ENCODE data around the gene NRCAM.

The NRCAM gene

DNA sequence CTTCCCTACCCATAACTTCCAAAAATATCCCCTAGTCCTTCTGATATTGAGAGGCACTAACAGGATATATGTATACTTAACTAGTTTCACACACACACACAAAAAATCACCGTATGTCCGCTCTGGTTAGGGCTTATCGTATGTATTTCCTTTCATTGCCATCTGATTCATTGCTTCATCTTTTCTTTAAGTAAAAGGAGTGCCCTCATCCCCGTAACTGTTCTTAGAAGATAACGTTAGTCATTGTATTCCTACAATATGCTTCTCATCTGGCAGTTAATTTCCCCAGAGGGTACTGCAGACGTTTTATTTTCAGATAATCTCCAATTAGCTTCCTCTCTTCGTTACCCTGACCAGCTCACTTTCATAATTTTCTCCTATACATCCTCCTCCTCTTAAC is 37.3 kb downstream of the NRCAM start:
- TF ChIP-seq, protein P1, sequence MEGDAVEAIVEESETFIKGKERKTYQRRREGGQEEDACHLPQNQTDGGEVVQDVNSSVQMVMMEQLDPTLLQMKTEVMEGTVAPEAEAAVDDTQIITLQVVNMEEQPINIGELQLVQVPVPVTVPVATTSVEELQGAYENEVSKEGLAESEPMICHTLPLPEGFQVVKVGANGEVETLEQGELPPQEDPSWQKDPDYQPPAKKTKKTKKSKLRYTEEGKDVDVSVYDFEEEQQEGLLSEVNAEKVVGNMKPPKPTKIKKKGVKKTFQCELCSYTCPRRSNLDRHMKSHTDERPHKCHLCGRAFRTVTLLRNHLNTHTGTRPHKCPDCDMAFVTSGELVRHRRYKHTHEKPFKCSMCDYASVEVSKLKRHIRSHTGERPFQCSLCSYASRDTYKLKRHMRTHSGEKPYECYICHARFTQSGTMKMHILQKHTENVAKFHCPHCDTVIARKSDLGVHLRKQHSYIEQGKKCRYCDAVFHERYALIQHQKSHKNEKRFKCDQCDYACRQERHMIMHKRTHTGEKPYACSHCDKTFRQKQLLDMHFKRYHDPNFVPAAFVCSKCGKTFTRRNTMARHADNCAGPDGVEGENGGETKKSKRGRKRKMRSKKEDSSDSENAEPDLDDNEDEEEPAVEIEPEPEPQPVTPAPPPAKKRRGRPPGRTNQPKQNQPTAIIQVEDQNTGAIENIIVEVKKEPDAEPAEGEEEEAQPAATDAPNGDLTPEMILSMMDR (IDR thresholded peaks at IDR 0.05; ENCODE audit: insufficient read depth, low read depth, low read length, missing control alignments): no peak
- H3K4me3 ChIP-seq (ENCODE audit: low read length): no peak overlapping the region
- no peak for DNase-seq (ENCODE audit: low read depth)

DNA sequence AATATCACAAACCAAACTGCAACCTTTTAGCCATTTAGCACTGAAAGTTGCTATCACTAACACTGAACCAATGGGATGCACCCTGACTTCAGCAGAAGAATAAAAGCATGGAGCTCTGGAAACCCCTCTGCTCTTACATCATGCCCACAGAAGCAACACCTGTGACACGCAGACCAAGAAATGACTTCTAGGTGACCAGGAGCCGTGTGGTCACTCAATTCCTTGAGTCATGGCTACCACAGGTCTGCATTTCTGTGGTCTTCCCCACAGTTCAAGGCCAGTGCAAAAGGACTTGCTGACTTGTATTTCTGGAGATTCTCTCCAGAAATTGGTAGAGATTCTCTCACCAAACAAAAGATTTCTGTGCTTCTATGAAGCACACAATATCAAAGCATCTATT is 38.3 kb downstream of the NRCAM start:
- no peak for DNase-seq (ENCODE audit: low read depth)
- TF ChIP-seq, protein P1 (IDR thresholded peaks at IDR 0.05; ENCODE audit: insufficient read depth, low read depth, low read length, missing control alignments): no peak
- H3K4me3 ChIP-seq (ENCODE audit: low read length): no peak overlapping the region

DNA sequence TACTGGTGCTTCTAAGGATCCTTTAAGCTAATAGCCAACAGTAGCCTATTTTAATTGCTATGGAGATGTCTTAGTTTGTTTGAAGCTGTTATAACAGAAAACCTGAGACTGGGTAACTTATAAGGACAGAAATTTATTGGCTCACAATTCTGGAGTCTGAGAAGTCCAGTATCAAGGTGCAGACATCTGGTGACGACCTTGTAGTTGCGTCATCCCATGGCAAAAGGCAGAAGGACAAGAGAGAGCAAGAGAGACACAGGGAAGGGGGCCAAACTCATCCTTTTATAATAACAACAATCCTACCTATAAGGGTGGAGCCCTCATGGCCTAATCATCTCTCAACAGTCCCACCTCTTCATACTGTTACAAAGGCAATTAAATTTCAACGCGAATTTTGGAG is 39.1 kb downstream of the NRCAM start:
- DNase-seq (ENCODE audit: low read depth): no peak
- TF ChIP-seq, protein P1 (IDR thresholded peaks at IDR 0.05; ENCODE audit: insufficient read depth, low read depth, low read length, missing control alignments): no peak
- H3K4me3 ChIP-seq (ENCODE audit: low read length): no peak overlapping the region

DNA sequence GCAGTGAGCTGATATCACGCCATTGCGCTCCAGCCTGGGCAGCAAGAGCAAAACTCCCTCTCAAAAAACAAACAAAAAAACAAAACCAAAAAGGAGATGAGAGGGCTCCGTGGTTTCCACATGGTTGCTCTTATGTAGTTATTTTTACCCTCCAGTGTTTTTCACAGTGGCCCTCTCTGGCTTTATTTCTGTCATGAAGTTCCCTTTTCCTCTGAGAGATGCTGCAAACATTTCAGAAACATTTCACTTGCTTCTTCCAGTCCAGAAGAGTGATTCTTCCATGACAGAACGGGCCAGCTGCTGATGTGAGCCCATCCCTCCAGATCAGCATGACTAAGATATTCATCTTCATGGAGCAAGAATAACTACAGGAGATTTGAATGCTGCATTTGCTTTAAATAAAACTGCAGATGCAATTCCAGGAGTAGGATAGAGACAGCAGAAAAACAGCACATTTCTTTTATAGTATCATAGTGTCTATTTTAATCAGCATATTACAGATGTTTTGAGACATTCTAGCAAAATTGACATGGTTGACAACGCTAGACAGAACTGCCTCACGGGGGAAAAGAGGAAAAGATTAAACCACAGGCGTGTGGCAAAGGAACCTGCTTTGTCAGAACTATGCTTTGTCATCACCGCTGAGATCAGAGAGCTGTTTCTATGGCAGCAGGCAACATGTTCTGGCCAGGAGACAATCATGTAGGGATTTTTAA is 40.3 kb downstream of the NRCAM start:
- H3K4me3 ChIP-seq (ENCODE audit: low read length): no peak overlapping the region
- TF ChIP-seq, protein P1 (IDR thresholded peaks at IDR 0.05; ENCODE audit: insufficient read depth, low read depth, low read length, missing control alignments): no peak
- DNase-seq (ENCODE audit: low read depth): peak; percentile 88

DNA sequence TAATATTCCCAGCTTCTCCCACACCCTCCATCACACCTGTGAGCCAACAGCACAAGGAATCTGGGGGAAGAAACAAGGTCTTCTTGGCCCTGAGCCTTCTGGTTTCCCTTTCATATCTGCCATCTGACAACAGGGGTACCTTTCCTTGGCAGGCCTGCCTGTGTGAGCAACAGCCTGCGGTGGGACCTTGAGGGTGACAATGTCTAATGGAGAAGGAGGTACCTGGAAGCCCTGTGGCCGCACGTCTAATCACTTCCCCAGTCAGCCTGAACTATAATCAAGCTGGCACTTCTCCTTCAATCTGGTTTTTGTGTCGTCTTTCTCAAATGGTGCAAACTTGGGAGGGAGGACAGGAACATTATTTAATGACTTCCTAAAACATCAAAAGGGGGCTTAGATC is 41.2 kb downstream of the NRCAM start:
- TF ChIP-seq, protein P1 (IDR thresholded peaks at IDR 0.05; ENCODE audit: insufficient read depth, low read depth, low read length, missing control alignments): no peak
- H3K4me3 ChIP-seq (ENCODE audit: low read length): no peak overlapping the region
- DNase-seq (ENCODE audit: low read depth): no peak

DNA sequence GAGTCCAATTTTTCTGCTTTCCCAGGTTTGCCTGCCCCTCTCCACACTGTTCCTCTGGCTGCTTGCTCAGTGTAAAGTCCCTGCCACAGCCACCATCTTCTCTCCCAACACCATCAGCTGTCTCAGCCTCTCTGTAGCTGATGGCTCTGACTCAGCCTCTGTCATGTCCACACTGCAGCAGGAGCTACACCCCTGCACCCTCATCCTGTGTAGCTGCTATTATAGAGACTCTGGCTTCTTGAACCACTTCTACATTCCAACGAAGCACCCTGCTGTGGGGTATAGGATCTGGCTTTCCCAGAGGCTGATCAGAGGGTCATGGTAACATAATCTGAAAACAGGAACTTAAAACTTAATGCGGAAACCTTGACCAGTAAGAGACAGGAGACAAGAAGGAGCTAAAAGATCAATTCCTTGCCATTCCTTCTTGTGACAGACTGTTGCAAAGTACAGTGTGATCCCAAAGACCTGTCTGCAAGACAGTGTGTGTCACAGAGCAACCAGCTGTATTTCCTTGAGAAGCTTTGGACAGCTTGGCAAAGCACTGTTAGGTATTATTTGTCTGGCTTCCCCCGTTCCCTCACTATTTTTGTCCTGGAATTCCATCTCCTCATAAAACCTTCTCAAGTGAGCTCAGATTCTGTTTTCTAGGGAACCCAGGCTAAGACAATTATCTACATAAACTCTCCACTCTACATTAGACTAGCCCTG is 42.3 kb downstream of the NRCAM start:
- H3K4me3 ChIP-seq (ENCODE audit: low read length): no peak overlapping the region
- TF ChIP-seq, protein P1 (IDR thresholded peaks at IDR 0.05; ENCODE audit: insufficient read depth, low read depth, low read length, missing control alignments): no peak
- DNase-seq (ENCODE audit: low read depth): peak; percentile 76
